Activated naive CD4-positive, alpha-beta T cell treated with anti-CD3 and anti-CD28 coated beads for 36 hours (primary cell): ENCODE results near the gene MGARP. TPM values are rescaled to one million over a fixed set of nuclear protein-coding genes. Genes with fewer than 3 reads are reported as not detected.
"Not testable (repeated sequence)": the region's sequence is repeated elsewhere in the genome, so short reads cannot be mapped to it uniquely, and the experiment has no call there.

Experiments
- CTCF ChIA-PET: fragments of 350-600 bp; sonication (Branson Sonifier 250); formaldehyde crosslinking; loops from one replicate; lab custom pipeline; 2021; ENCODE audit warnings: antibody characterized with exemption; lab: Charles Lee
- DNase-seq: peaks from one replicate; pipeline ENCODE4 v3.0.0-alpha.2; 2020
- H3K27ac Mint-ChIP-seq: one replicate; pipeline ENCODE4 v1.8.0; 2021; ENCODE audit warnings: mild to moderate bottlenecking, mixed read lengths
- H3K27me3 Mint-ChIP-seq: one replicate; pipeline ENCODE4 v1.8.0; 2021; ENCODE audit warnings: low read depth, mixed read lengths
- H3K36me3 Mint-ChIP-seq: one replicate; pipeline ENCODE4 v1.8.0; 2021; ENCODE audit warnings: low read depth, mixed read lengths
- H3K4me1 Mint-ChIP-seq: one replicate; pipeline ENCODE4 v1.8.0; 2021; ENCODE audit warnings: low read depth, mixed read lengths
- H3K4me3 Mint-ChIP-seq: one replicate; pipeline ENCODE4 v1.8.0; 2021; ENCODE audit warnings: mild to moderate bottlenecking, moderate library complexity, mixed read lengths
- H3K9me3 Mint-ChIP-seq: one replicate; pipeline ENCODE4 v1.8.0; 2021; ENCODE audit warnings: mixed read lengths
- intact Hi-C: fragments of 100-400 bp; cut with micrococcal nuclease; formaldehyde crosslinking; loops from one replicate; pipeline ENCODE4 v1.15.1; 2023
- total RNA-seq, 2 experiments: library from RNA; stranded (reverse); gene quantifications; one replicate each; pipeline ENCODE4 v1.2.3, GENCODE V29; 2021

MGARP gene
- total RNA-seq, 2 experiments from 2014 or later = not detected

- no peaks in the 10 kb centered on the region for H3K36me3 Mint-ChIP-seq
- H3K4me3 Mint-ChIP-seq = no peak overlapping the region
These were observed 14.4 kb downstream of the MGARP start for GRCh38 chr4:139265654-139266053.

GRCh38 chr4:139256349-139256748, 23.7 kb downstream of the MGARP start:
- intact Hi-C loops = no loop called here
- H3K4me1 Mint-ChIP-seq = no peaks in the 10 kb centered on the region
- peaks cover 2% of the 10 kb centered on the region for H3K27me3 Mint-ChIP-seq
- no peaks in the 10 kb centered on the region for H3K9me3 Mint-ChIP-seq
- H3K36me3 Mint-ChIP-seq = no peaks in the 10 kb centered on the region
- no peak overlapping the region for H3K4me3 Mint-ChIP-seq
- no peak for DNase-seq
- CTCF ChIA-PET = interaction anchor here (0.7 kb wide), 1 partner anchor 10 kb away, joined by 3 read pairs; no protein-coding TSS in a partner anchor
- no peak overlapping the region for H3K27ac Mint-ChIP-seq

More at GRCh38 chr4:139265654-139266053, 14.4 kb downstream of the MGARP start:
- Mint-ChIP-seq H3K9me3 (no peaks in the 10 kb centered on the region), H3K4me1 (peaks cover 18% of the 10 kb centered on the region), H3K27me3 (no peaks in the 10 kb centered on the region), H3K27ac (no peak overlapping the region)
- CTCF ChIA-PET = interaction anchor here (0.6 to 2.6 kb wide), 7 partner anchors 9 to 201 kb away, joined by 3 to 16 read pairs (median 3); no protein-coding TSS in a partner anchor
- DNase-seq = no peak
- intact Hi-C loops = loop anchor here (1.0 to 5.0 kb wide), 13 partner anchors 15 to 832 kb away; partner anchors contain the start of genes MGARP, NDUFC1, NOCT and RAB33B

GRCh38 chr4:139255581-139255980, 24.4 kb downstream of the MGARP start:
- H3K36me3 Mint-ChIP-seq, DNase-seq, H3K4me3 Mint-ChIP-seq, H3K4me1 Mint-ChIP-seq, intact Hi-C loops, CTCF ChIA-PET, H3K9me3 Mint-ChIP-seq, H3K27me3 Mint-ChIP-seq, H3K27ac Mint-ChIP-seq: not testable (repeated sequence)

GRCh38 chr4:139253713-139254112, 26.3 kb downstream of the MGARP start:
- intact Hi-C loops = no loop called here
- Mint-ChIP-seq H3K4me1 (no peaks in the 10 kb centered on the region), H3K27ac (no peak overlapping the region), H3K36me3 (no peaks in the 10 kb centered on the region), H3K9me3 (no peaks in the 10 kb centered on the region), H3K27me3 (no peaks in the 10 kb centered on the region), H3K4me3 (no peak overlapping the region)
- DNase-seq = no peak
- CTCF ChIA-PET = interaction anchor here (0.9 to 1.4 kb wide), 2 partner anchors 22 to 43 kb away, joined by 3 to 6 read pairs; no protein-coding TSS in a partner anchor

GRCh38 chr4:139253046-139253445, 27.0 kb downstream of the MGARP start:
- Mint-ChIP-seq H3K4me1 (no peaks in the 10 kb centered on the region), H3K9me3 (no peaks in the 10 kb centered on the region), H3K27me3 (no peaks in the 10 kb centered on the region), H3K27ac (no peak overlapping the region), H3K4me3 (no peak overlapping the region), H3K36me3 (no peaks in the 10 kb centered on the region)
- intact Hi-C loops = no loop called here
- CTCF ChIA-PET = interaction anchor here (0.6 to 1.4 kb wide), 3 partner anchors 14 to 44 kb away, joined by 3 to 6 read pairs (median 3); no protein-coding TSS in a partner anchor
- DNase-seq = no peak

- H3K27me3 Mint-ChIP-seq = no peaks in the 10 kb centered on the region
- intact Hi-C loops = no loop called here
- CTCF ChIA-PET = interaction anchor here (0.7 kb wide), 1 partner anchor 1011 kb away, joined by 3 read pairs; no protein-coding TSS in a partner anchor
- DNase-seq = no peak
- no peak overlapping the region for H3K27ac Mint-ChIP-seq
- no peaks in the 10 kb centered on the region for H3K9me3 Mint-ChIP-seq
- H3K4me1 Mint-ChIP-seq = no peaks in the 10 kb centered on the region
- no peaks in the 10 kb centered on the region for H3K36me3 Mint-ChIP-seq
- no peak overlapping the region for H3K4me3 Mint-ChIP-seq
These were observed 32.3 kb downstream of the MGARP start for GRCh38 chr4:139247700-139248238.

GRCh38 chr4:139247241-139247640, 32.8 kb downstream of the MGARP start:
- Mint-ChIP-seq H3K4me1 (no peaks in the 10 kb centered on the region), H3K9me3 (no peaks in the 10 kb centered on the region), H3K36me3 (no peaks in the 10 kb centered on the region), H3K4me3 (no peak overlapping the region), H3K27ac (no peak overlapping the region), H3K27me3 (no peaks in the 10 kb centered on the region)
- DNase-seq = no peak
- CTCF ChIA-PET = interaction anchor here (0.6 to 0.7 kb wide), 5 partner anchors 19 to 1011 kb away, joined by 3 to 4 read pairs (median 3); no protein-coding TSS in a partner anchor
- intact Hi-C loops = no loop called here

- H3K27me3 Mint-ChIP-seq = no peaks in the 10 kb centered on the region
- CTCF ChIA-PET = interaction anchor here (1.4 kb wide), 1 partner anchor 10 kb away, joined by 3 read pairs; no protein-coding TSS in a partner anchor
- H3K27ac Mint-ChIP-seq = no peak overlapping the region
These were observed 33.9 kb downstream of the MGARP start for GRCh38 chr4:139246166-139246565.

GRCh38 chr4:139245590-139245989, 34.4 kb downstream of the MGARP start:
- H3K9me3 Mint-ChIP-seq = no peaks in the 10 kb centered on the region
- no peaks in the 10 kb centered on the region for H3K36me3 Mint-ChIP-seq
- no peak overlapping the region for H3K27ac Mint-ChIP-seq
- no peaks in the 10 kb centered on the region for H3K4me1 Mint-ChIP-seq
- no peak for DNase-seq
- CTCF ChIA-PET = interaction anchor here (1.4 kb wide), 1 partner anchor 10 kb away, joined by 3 read pairs; no protein-coding TSS in a partner anchor
- H3K4me3 Mint-ChIP-seq = no peak overlapping the region
- intact Hi-C loops = no loop called here
- H3K27me3 Mint-ChIP-seq = no peaks in the 10 kb centered on the region

More at GRCh38 chr4:139246166-139246565, 33.9 kb downstream of the MGARP start:
- Mint-ChIP-seq H3K4me3 (no peak overlapping the region), H3K9me3 (no peaks in the 10 kb centered on the region), H3K36me3 (no peaks in the 10 kb centered on the region), H3K4me1 (no peaks in the 10 kb centered on the region)
- intact Hi-C loops = no loop called here
- no peak for DNase-seq

- Mint-ChIP-seq H3K9me3 (peaks cover 5% of the 10 kb centered on the region), H3K4me3 (no peak overlapping the region), H3K4me1 (no peaks in the 10 kb centered on the region), H3K27me3 (peaks cover 1% of the 10 kb centered on the region), H3K36me3 (no peaks in the 10 kb centered on the region), H3K27ac (no peak overlapping the region)
- CTCF ChIA-PET = interaction anchor here (0.6 kb wide), 1 partner anchor 51 kb away, joined by 3 read pairs; no protein-coding TSS in a partner anchor
- intact Hi-C loops = no loop called here
- DNase-seq = no peak
These were observed 36.3 kb downstream of the MGARP start for GRCh38 chr4:139243448-139244365.

- Mint-ChIP-seq H3K9me3 (peaks cover 5% of the 10 kb centered on the region), H3K36me3 (no peaks in the 10 kb centered on the region), H3K4me1 (no peaks in the 10 kb centered on the region), H3K27ac (no peak overlapping the region), H3K27me3 (peaks cover 1% of the 10 kb centered on the region), H3K4me3 (no peak overlapping the region)
- intact Hi-C loops = no loop called here
- CTCF ChIA-PET = no interaction called here
- DNase-seq = no peak
These were observed 37.4 kb downstream of the MGARP start for GRCh38 chr4:139242511-139243051.

- Mint-ChIP-seq H3K36me3 (no peaks in the 10 kb centered on the region), H3K4me3 (no peak overlapping the region), H3K9me3 (peaks cover 5% of the 10 kb centered on the region), H3K27ac (no peak overlapping the region), H3K4me1 (no peaks in the 10 kb centered on the region), H3K27me3 (peaks cover 1% of the 10 kb centered on the region)
- intact Hi-C loops = no loop called here
- CTCF ChIA-PET = interaction anchor here (0.6 kb wide), 2 partner anchors 38 to 54 kb away, joined by 3 read pairs; no protein-coding TSS in a partner anchor
- no peak for DNase-seq
These were observed 38.3 kb downstream of the MGARP start for GRCh38 chr4:139241784-139242151.
